Stomach (tissue), 4 donors: ENCODE data around the gene PDCD6IP.

Experiments used
- CTCF ChIP-seq, 7 experiments: fragments of 450-650 bp in 4 of 7; fragments of 200-600 bp in 3 of 7; sonication (generic) in 3 of 7; IDR thresholded peaks; one replicate each; pipeline ENCODE4 v1.5.1; 2016 to 2019; ENCODE audit warnings: antibody characterized with exemption in 7 of 7, control low read depth in 2 of 7, mild to moderate bottlenecking in 1 of 7
- EP300 ChIP-seq: sonication (generic); formaldehyde crosslinking; IDR thresholded peaks from one replicate; pipeline ENCODE4 v1.6.1; 2017; ENCODE audit warnings: antibody characterized with exemption
- POLR2A ChIP-seq, 4 donors: fragments of 450-650 bp; IDR thresholded peaks; one replicate each; pipeline ENCODE4 v1.6.1; 2016; ENCODE audit warnings: antibody characterized with exemption in 4 of 4, control low read depth in 2 of 4, mild to moderate bottlenecking in 1 of 4, moderate library complexity in 1 of 4
- POLR2AphosphoS5 ChIP-seq, 3 donors: sonication (generic); formaldehyde crosslinking; IDR thresholded peaks; one replicate each; pipeline ENCODE4 v1.6.1; 2016; ENCODE audit warnings: antibody characterized with exemption in 3 of 3

DNA sequence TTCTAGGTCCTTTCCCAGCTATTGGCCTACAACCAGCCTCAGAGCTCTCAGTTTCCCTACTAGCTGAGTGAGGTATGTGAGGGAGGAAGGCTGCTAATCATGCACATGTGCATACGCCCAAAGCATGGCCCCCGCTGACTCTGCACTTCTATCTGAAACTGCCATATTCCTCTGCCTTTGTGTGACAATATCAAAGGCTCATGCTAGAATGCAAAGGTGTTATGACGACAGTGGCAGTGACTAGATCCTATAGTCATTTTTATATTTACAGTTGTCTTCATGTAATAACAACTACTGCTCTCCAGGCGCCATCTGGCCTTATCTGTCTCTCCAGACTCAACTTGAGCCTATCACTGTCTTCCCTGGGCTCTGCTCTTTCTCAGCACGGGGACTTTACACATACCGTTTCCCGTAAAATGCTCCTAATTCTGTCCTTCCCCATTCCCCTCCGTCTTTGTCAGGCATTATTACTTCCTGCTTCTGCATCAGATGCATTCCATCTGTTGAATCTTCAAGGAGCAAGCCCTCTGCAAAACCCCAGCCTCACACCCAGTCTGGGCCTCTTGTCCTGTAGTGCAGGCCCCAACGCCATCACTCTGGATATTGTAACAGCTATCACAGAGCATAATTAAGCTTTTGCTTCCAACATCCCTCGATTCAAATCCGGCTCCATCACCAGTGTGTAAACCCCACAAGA, 102.5 kb downstream of the PDCD6IP start:
- no peak for TF ChIP-seq POLR2A (IDR thresholded peaks at IDR 0.05)
- no peak for TF ChIP-seq CTCF (IDR thresholded peaks at IDR 0.05)
- TF ChIP-seq POLR2AphosphoS5 (IDR thresholded peaks at IDR 0.05) = no peak
- TF ChIP-seq EP300 = no peak
